Type B pancreatic cell (in vitro differentiated cells): Measurements from ENCODE around the gene RPL13A. TPM values are rescaled to one million over a fixed set of nuclear protein-coding genes. Genes with fewer than 3 reads are reported as not detected.

Source experiments
- DNase-seq: peaks from one replicate; pipeline ENCODE4 v3.0.0; 2021; ENCODE audit warnings: mixed read lengths; ENCODE audit not compliant: unreplicated experiment; ENCODE audit errors: extremely low spot score
- H3K27ac Mint-ChIP-seq: 2 replicates; pipeline ENCODE4 v1.8.0; 2021; ENCODE audit warnings: mild to moderate bottlenecking, mixed read lengths
- H3K27me3 Mint-ChIP-seq: 2 replicates; pipeline ENCODE4 v1.8.0; 2021; ENCODE audit warnings: mixed read lengths
- H3K36me3 Mint-ChIP-seq: 2 replicates; pipeline ENCODE4 v1.8.0; 2021; ENCODE audit warnings: mixed read lengths
- H3K4me1 Mint-ChIP-seq: one replicate; pipeline ENCODE4 v1.8.0; 2021; ENCODE audit warnings: mixed read lengths; ENCODE audit not compliant: unreplicated experiment
- H3K4me3 Mint-ChIP-seq: 2 replicates; pipeline ENCODE4 v1.8.0; 2021; ENCODE audit warnings: mild to moderate bottlenecking, mixed read lengths
- H3K9me3 Mint-ChIP-seq: 2 replicates; pipeline ENCODE4 v1.8.0; 2021; ENCODE audit warnings: mixed read lengths
- total RNA-seq: library from RNA; stranded (reverse); gene quantifications from 2 replicates; pipeline ENCODE4 v1.2.1, GENCODE V29; 2021; ENCODE audit warnings: low replicate concordance
- TF ChIP-seq, protein P1 (sequence below): fragments of 200-600 bp; sonication (generic); conservative IDR thresholded peaks from 2 replicates; pipeline ENCODE4 v1.5.0; 2021; ENCODE audit warnings: antibody characterized with exemption, mild to moderate bottlenecking

RPL13A gene
- total RNA-seq, 1 donor from 2014 or later = 3,274 TPM

DNA sequence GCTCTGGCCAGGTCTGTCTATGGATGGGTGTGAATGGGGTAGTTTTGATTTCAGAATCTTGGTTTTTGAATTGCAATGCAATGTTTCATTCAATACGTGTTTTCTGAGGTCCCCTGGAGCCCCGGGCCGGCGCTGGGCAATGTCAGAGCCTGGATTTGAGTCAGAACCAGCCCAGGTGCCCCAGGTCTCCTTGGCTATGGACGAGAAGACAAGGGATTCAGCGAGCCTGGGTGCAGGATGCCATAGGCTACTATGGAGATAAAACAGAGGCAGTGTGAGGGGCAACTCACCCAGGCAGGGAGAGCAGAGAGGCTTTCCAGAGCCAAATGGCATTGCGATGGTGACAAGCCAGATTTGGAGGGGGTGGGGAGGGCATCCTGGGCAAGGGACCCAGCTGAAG lies 1.2 kb upstream of the RPL13A start:
- H3K36me3 Mint-ChIP-seq = peaks cover 28% of the 10 kb centered on the region
- peak overlapping the region; percentile 81 for H3K27ac Mint-ChIP-seq
- no peak for DNase-seq
- peaks cover 3% of the 10 kb centered on the region for H3K27me3 Mint-ChIP-seq
- peak overlapping the region; percentile 22 for H3K4me3 Mint-ChIP-seq
- TF ChIP-seq, protein P1, sequence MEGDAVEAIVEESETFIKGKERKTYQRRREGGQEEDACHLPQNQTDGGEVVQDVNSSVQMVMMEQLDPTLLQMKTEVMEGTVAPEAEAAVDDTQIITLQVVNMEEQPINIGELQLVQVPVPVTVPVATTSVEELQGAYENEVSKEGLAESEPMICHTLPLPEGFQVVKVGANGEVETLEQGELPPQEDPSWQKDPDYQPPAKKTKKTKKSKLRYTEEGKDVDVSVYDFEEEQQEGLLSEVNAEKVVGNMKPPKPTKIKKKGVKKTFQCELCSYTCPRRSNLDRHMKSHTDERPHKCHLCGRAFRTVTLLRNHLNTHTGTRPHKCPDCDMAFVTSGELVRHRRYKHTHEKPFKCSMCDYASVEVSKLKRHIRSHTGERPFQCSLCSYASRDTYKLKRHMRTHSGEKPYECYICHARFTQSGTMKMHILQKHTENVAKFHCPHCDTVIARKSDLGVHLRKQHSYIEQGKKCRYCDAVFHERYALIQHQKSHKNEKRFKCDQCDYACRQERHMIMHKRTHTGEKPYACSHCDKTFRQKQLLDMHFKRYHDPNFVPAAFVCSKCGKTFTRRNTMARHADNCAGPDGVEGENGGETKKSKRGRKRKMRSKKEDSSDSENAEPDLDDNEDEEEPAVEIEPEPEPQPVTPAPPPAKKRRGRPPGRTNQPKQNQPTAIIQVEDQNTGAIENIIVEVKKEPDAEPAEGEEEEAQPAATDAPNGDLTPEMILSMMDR = no peak
- H3K9me3 Mint-ChIP-seq = no peaks in the 10 kb centered on the region
- H3K4me1 Mint-ChIP-seq = peaks cover 11% of the 10 kb centered on the region

DNA sequence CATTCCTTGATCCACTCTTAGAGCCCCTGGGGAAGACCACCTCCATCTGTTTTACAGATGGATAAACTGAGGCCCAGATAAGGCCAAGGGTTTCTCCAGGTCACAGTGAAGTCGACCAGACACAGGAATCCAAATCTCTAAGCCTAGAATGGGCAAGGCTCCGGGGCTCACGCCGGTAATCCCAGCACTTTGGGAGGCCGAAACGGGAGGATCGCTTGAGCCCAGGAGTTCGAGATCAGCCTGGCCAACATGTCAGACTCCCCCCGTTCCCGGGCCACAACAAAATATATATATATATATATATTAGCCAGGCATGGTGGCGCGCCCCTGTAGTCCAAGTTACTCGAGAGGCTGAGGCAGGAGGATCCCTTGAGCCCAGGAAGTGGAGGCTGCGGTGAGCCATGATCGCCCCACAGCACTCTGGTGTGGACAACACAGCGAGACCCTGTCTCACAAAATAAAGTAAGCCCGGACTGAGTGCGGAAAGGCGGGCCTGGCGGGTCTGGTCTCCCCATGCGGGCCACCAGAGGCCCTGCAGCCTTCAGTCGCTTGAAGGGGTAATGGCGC lies 615 bp upstream of the RPL13A start:
- Mint-ChIP-seq H3K9me3 (no peaks in the 10 kb centered on the region), H3K27ac (peak overlapping the region; percentile 92), H3K4me3 (peak overlapping the region; percentile 98), H3K27me3 (peaks cover 3% of the 10 kb centered on the region), H3K36me3 (peaks cover 30% of the 10 kb centered on the region), H3K4me1 (peaks cover 11% of the 10 kb centered on the region)
- TF ChIP-seq, protein P1 = peak; percentile 61
- DNase-seq = no peak

DNA sequence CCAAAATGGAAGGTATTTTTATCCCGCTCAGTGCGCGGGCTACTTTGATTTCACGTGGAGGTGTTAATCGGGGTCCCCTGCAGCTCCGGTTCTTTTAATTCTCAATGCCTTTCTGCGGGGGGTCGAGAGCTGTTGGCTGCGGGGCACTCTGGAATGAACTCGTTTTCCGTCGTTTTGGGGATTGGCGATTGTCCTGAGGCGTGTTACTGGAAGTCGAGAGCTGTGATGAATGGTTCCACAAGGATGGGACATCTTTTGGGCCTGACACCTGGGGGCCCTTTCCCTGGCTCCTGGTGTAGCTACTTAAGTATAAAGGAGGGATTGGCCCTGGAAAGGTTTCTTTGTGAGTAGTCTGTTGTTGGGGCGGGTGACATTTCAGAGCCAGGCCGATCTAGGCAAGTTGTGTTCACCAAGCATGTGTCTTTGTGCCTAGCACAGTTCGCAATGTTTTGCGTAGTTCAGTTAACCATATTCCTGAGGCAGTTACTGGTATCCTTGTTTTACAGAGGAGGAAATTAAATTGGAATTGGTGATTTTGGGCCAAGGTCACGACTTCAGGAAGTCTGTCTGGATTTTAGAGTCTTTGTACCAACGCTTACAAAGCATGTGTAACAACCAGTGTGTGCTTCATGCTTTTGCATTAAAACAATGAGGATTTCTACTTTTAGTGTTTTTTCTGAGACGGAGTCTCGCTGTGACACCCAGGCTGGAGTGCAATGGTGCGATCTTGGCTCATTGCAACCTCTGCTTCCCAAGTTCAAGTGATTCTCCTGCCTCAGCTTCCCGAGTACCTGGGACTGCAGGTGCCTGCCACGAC lies 846 bp downstream of the RPL13A start:
- DNase-seq = no peak
- H3K27ac Mint-ChIP-seq = peak overlapping the region; percentile 92
- peaks cover 43% of the 10 kb centered on the region for H3K36me3 Mint-ChIP-seq

DNA sequence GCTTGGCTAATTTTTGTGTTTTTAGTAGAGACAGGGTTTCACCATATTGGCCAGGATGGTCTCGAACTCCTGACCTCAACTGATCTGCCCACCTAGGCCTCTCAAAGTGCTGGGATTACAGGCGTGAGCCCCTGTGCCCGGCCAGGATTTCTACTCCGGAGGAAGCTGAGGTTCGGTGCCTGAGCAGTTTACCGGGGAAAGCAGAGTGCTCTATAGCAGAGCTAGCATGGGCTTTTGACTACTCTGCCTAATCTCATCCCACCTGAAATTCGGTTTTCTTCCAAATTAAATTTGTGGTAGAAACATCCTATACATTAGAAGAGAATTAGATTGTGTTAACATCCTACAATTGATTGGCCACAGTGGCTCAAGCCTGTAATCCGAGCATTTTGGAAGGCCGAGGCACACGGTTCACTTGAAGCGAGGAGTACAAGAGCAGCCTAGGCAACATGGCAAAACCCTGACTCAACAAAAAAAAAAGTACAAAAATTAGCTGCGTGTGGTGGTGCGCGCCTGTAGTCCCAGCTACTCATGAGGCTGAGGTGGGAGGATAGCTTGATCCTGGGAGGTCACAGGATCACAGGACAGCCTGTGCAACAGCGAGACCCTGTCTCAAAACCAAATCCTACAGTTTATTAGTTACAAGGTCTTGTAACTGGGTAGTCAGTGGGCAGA lies 1.6 kb downstream of the RPL13A start:
- Mint-ChIP-seq H3K27me3 (peaks cover 3% of the 10 kb centered on the region), H3K9me3 (no peaks in the 10 kb centered on the region), H3K4me1 (peaks cover 11% of the 10 kb centered on the region), H3K27ac (peak overlapping the region; percentile 92), H3K4me3 (peak overlapping the region; percentile 98), H3K36me3 (peaks cover 43% of the 10 kb centered on the region)
- DNase-seq = no peak
- TF ChIP-seq, protein P1 = no peak

More for the DNA sequence above, 846 bp downstream of the RPL13A start:
- peak overlapping the region; percentile 98 for H3K4me3 Mint-ChIP-seq
- peaks cover 3% of the 10 kb centered on the region for H3K27me3 Mint-ChIP-seq
- TF ChIP-seq, protein P1 = no peak
- H3K4me1 Mint-ChIP-seq = peaks cover 11% of the 10 kb centered on the region
- H3K9me3 Mint-ChIP-seq = no peaks in the 10 kb centered on the region

DNA sequence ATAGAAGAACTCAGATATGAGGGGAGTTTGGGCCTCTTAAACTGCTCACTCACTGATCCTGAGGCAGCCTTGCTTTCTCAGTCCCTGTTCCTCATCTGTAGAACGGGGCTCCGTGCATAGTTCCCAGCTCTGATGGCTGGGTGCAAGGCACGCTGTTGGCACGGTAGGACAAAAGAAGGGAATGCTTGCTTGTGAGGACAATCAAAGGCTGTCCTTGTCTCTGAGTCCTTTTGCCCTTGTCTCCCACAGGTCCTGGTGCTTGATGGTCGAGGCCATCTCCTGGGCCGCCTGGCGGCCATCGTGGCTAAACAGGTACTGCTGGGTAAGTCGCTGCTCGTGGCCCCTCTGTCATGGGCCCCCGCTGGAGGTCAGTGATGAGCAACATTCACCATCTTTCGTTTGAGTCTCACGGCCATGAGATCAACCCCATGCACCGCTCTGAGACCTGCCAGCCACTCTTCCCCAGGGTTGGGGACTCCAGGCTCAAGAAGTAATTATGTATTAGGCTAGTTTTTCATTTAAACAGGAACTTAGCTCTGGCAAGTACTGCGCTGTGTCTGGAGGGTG lies 2.3 kb downstream of the RPL13A start:
- no peaks in the 10 kb centered on the region for H3K9me3 Mint-ChIP-seq
- TF ChIP-seq, protein P1 = no peak
- DNase-seq = no peak
- H3K27me3 Mint-ChIP-seq = peaks cover 3% of the 10 kb centered on the region
- H3K4me3 Mint-ChIP-seq = peak overlapping the region; percentile 98
- H3K4me1 Mint-ChIP-seq = peaks cover 11% of the 10 kb centered on the region
- H3K36me3 Mint-ChIP-seq = peaks cover 43% of the 10 kb centered on the region
- H3K27ac Mint-ChIP-seq = peak overlapping the region; percentile 92
